ENCODE data around the gene BCAN.
A peak's percentile ranks its signal among the peaks of the same experiment; 100 is the strongest.

BCAN gene

GRCh38 chr1:156662005-156662799 is 20.3 kb downstream of the BCAN start:
- no peak for DNase-seq

GRCh38 chr1:156662800-156663055 is 20.8 kb downstream of the BCAN start:
- no peak for DNase-seq

DNA sequence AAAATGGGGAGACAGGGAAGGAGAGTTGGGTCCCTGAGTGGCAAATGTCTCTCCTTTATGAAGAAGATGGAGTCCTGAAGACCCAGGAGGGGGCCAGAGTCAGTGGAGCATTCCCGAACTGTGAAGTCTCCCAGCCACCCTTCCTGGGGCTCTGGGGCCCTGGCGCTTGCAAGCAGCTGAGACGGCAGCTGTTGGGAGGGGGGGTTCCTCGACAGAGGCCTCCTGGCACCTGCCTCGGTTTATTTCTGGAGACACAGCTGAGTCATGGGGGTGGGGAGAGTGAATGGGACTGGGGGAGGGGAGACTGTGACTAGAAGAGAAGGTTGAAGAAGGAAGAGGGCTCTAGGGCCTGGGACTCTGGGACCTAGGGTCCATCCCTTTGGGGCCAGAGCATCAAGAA is 21.3 kb downstream of the BCAN start:
- DNase-seq: no peak

DNA sequence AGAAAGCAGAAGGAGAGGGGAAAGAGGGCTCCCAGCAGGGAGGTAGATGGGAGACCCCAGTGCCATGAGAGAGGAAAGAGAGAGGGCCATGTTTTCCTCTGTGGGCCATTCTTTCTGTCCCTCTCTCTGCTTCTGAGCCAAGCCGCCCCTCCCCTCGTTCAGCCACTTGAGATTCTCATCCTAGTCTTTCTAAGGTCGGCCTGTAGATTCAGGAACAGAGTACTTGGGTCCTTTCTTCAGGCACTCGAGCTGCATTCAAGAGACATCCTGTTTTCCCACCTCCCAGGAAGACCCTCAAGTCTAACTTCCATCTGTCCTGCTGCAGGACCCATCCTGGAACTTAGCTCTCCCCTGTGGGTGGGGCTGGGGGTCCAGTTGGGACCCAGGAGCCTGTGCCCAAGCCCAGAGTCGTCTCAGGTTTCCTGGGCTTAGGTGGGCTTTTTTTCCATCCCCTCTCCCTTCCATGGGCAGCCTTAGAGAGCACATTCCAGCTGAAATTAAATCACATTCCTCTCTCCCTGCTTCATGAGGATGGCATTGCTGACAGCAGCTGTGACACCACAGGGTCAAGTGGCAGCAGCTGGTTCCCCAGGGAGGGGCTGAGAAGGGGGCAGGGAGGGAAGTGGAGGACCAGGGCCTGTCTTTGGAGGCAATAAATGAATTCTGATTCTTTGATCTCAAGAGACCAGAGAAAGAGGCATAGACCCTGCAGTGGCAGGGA is 22.3 kb downstream of the BCAN start:
- no peak for DNase-seq

DNA sequence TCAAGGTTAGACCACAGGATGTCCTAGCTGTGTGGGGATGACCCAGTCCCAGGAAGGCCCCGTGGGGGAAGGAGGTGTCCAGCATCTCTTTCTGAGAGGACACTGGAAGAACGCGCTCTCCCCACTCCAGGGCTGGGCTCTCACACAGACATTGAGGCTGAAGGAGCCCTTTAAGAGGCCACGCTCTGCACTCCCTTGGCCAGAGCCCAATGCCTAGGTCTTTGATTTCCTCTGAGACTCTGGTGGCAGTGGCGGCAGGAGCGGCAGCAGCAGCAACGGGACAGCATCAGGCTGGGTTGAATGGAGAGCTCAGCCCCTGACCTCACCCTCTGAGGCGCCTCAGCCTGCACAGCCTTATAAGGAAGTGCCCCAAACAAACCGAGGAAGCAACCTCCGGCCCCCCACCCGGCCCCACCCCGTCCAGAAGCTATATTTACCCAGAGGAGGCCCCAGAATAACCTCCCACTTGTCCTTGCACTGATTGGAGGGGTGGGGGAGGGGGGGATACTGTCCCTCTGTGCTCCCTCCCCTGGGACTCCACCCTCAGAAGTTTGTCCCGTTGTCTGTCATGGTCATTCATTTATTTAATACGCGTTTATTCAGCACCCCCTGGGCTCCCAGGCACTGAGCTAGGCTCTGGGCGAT is 23.0 kb downstream of the BCAN start:
- DNase-seq: peak; percentile 50

DNA sequence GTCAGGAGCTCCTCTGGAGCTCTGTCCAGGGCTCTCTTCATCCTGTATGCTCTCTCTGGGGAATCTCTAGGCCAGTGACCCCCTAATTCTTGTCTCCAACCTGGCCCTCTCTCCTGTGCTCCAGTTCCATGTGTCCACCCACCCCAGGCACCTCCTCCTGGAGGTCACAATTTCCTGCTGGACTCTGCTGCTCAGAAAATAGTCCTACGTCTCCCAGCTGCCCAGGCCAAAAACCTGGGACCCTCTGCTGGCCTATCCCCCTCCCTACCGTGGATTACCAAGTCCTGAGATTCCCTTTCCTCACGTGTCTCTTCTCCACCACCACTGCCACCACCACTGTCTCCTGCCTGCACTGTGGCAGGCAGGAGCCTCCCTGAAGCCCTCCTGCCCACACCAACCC is 23.6 kb downstream of the BCAN start:
- no peak for DNase-seq

DNA sequence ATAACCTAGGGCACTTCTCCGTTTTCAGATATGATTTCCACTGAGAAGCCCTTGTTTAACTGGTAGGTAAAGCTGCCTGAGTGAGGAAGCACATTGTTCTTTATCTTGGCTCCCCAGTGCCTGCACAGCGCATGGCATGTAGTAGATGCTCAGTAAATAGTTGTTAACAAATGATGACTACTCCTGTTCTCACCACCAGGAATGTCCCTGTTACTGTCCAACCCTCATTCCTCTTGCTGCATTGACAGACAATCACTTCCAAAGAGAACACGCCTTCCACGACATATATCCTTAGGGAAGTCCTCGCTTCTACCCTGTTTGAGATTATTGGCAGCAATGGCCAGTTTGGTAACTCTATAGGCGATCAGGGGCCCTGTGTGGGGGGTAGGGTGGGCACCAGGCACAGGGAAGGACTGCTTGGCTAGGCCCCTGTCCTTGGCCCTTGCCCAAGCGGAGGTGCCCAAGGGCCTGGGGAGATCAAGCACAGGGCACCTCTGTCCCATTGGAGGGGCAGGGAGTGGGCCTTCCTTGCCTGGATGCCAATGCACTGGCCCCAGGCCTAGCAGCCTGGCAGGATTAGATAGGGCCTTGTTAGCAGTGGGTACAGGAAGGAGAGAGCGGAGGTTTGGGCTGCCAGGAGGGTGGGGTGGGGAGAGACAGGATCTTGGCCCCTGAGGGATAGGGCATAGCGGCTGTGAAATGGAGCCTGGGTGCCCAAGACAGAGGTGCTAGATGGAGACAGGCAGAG is 25.1 kb downstream of the BCAN start:
- no peak for DNase-seq

DNA sequence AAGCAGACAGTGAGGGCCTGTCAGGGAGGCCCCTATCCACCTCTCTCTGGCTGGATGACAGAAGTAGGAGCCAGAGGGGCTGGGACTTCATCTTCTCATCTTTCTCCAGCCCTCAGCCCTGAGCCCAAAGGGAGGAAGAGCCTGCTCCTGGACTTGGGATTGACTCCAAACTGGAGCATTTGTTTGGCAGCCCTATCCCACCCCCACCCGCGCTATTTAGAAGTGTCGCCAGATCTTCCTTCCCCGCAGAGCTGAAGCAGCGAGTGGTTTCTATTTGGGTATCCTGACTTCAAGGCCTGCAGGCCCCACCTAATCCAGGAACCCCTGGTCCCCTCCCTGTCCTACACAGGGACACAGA is 25.7 kb downstream of the BCAN start:
- DNase-seq: no peak

DNA sequence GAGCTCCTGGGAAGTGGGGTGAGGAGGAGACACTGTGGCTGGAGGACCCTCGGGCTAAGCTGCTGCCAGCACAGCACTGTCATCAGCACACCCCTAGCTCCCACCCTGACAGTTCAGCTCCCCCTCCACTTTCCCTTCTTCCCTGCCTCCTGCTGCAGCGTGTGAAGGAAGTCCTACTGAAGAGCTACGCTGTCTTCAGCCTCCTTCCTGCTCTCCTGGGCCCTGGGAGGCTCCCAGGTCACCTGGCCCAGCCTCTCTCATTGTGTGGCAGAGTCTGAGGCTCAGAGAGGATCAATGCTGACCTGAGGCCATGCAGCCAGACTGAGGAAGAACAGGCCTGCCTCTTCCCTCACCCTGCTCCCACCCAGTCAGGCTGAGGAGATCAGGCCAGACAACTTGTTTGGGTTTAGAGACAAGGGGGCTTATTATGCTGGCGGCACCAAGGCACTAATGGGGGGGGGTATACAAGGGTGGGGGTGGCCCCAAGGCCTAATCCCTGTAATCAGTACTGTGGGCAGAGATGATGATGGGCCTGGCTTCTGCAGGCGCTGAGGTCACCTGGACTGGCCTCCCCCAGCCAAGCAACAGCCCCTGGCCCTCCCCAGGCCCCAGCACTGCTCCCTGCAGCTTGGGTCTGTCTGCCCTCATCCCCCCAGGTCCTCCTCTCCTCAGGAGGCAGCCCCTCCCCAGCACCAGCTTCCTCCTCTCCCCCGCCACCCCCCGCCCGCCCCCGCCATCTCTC is 26.2 kb downstream of the BCAN start:
- DNase-seq: no peak

GRCh38 chr1:156668801-156669637 is 27.1 kb downstream of the BCAN start:
- DNase-seq: no peak

DNA sequence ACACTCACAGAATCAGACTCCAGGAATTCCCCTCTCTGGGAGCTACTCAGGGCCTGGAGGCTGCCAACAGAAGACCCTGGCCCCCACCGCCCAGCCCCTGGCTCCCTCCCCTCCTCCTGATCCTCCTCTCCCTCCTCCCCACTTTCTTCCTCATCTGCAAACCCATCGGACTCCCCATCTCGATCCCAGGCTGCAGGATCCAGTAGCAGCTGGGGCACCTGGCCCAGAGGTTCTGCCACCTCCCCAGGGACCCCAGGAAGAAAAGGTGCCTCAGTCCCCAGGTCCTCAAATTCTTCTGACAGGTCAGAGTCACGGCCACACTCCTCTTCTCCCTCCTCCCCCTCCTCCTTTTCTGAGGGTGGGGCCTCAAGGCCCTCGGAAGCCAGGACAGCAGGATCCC is 27.9 kb downstream of the BCAN start:
- DNase-seq: no peak

GRCh38 chr1:156670359-156670758 is 28.4 kb downstream of the BCAN start:
- DNase-seq: no peak

DNA sequence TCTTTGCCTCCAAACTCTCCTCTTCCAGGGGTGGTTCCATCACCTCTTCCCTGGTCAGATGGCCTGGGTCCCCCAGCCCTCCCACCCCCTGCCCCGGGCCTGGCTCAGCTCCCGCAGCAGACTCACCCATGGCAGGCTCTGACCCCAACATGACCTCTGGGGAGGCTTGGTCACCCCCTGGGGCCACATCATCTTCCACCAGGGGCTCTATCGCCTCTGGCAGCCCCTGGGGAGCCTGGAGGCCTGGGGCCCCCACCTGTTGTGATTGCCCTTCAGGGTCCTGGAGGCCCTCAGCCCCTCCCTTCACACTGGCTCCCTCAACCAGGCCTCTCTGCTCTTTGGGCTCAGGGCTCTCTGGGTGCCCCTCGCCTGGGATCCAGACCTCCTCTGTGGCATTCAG is 28.9 kb downstream of the BCAN start:
- no peak for DNase-seq

DNA sequence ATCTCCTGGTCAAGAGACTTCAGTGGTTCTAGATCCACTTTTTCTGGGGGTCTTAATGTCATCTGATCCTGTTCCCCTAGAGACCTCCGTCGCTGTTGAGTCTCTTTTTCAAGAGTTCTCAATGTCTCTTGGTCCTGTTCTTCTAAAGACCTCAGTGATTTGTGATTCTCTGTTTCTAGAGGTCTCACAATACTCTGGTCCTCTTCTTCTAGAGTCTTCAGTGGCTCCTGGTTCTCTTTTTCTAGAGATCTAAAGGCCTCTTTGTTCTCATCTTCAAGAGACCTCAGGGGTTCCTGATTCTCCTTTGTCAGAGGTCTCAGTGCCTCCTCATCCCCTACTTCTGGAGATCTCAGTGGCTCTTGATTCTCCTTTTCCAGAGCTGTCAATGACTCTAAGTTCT is 29.9 kb downstream of the BCAN start:
- no peak for DNase-seq

- no peak for DNase-seq
These were observed 31.6 kb downstream of the BCAN start for GRCh38 chr1:156673387-156674121.

- no peak for DNase-seq
These were observed 33.5 kb downstream of the BCAN start for GRCh38 chr1:156675210-156676113.

- DNase-seq: no peak
These were observed 34.4 kb downstream of the BCAN start for GRCh38 chr1:156676114-156676819.

GRCh38 chr1:156676820-156677615 is 35.1 kb downstream of the BCAN start, which contains the start of gene NES:
Gene NES (minus strand): TSS chr1:156677407. CDS start chr1:156677264, 143 bp downstream.
- DNase-seq: peak; percentile 41

Measured in hematopoietic multipotent progenitor cell treated with erythropoietin and hydrocortisone succinate and interleukin-3 and kit ligand, for 4 days (in vitro differentiated cells).